Activated CD4-positive, CD25-positive, alpha-beta regulatory T cell treated with anti-CD3 and anti-CD28 coated beads, Interleukin-2, amount 50 U/mL, for 72 hours (primary cell): Measurements from ENCODE around the gene AKT1.
"Not testable (repeated sequence)": the region's sequence is repeated elsewhere in the genome, so short reads cannot be mapped to it uniquely, and the experiment has no call there.

Source experiments
- DNase-seq: peaks from one replicate; pipeline ENCODE4 v3.0.0; 2021

AKT1 gene

DNA sequence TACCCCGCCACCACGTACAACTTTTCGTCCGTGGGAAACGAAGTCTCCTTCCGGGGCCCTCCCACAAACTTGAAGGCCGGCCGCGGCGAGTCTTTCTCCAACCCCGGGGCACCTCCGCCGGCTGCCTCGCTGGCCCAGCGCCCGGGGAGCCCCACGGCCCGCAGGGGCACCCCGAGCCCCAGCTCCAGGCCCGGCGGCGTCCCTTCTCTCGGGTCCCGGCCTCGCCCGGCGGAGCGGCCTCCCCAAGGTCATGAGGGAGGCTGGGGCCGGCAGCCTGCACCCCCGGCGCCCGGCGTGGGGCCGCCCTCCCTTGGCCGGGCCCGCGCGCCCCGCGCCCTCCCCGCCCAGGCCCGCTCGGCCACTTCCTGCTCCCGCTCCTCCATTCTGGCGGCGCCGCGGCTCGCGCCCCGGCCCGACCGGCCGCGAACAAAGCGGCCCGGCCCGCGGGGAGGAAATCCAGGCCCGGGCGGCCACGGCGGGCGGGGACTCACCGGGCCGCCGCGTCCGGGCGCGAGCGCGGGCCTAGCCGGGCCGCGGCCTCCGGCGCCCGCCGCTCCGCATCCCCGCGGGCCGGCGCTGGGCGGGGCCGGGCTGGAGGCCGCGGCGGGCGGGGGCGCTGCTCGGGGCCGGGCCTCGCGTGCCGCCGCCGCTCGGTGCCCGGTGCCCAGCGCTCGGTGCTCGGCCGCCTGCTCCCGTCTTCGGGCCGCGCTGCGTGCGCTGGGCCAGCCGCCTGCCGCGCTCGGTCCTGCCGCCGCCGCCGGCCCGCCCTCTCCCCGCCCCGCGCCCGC, at the start of gene AKT1:
AKT1 (minus strand) TSS at position 756 of the 788 bp plus-strand sequence. CDS start 3,105 bp downstream, outside the sequence.
- peak; percentile 60 for DNase-seq

- DNase-seq = no peak
Observed at GRCh38 chr14:104845033-104845666, 49.6 kb upstream of the AKT1 start.

GRCh38 chr14:104844306-104845032, 48.9 kb upstream of the AKT1 start:
- no peak for DNase-seq

- no peak for DNase-seq
Observed at GRCh38 chr14:104843442-104844305, 48.1 kb upstream of the AKT1 start.

- no peak for DNase-seq
Observed at GRCh38 chr14:104843006-104843405, 47.5 kb upstream of the AKT1 start.

GRCh38 chr14:104841730-104842129, 46.2 kb upstream of the AKT1 start:
- no peak for DNase-seq

DNA sequence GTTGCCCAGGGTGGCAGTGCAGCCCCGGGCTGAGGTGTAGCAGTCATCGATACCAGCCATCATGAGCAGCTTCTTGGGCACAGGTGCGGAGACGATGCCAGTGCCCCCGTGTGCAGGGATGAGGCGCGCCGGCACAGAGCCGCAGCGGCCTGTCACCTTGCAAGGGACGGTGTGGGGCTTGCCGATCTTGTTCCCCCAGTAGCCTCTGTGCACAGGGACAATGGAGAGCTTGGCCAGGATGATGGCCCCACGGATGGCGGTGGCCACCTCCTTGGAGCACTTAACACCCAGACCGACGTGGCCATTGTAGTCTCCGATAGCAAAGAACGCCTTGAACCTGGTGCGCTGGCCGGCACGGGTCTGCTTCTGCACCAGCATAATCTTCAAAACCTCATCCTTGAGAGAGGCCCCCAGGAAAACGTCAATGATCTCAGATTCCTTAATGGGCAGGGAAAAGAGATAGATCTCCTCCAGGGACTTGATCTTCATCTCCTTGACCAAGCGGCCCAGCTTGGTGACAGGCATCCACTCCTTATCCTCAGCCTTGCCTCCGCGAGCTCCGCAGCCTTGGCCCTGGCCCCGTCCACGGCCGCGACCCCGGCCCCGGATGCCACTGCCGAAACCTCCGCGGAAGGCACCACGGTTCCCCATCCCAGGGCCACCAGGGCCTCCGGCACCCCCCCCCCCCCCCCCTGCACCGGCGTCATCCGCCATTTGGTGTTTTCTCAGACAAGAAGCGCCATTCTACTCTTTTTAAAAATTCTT, 40.8 kb upstream of the AKT1 start:
- not testable (repeated sequence) for DNase-seq

GRCh38 chr14:104830781-104831180, 35.2 kb upstream of the AKT1 start:
- DNase-seq = no peak

- DNase-seq = peak; percentile 41
Observed at GRCh38 chr14:104827177-104828055, 31.9 kb upstream of the AKT1 start.

- DNase-seq = no peak
Observed at GRCh38 chr14:104826861-104827176, 31.3 kb upstream of the AKT1 start.

DNA sequence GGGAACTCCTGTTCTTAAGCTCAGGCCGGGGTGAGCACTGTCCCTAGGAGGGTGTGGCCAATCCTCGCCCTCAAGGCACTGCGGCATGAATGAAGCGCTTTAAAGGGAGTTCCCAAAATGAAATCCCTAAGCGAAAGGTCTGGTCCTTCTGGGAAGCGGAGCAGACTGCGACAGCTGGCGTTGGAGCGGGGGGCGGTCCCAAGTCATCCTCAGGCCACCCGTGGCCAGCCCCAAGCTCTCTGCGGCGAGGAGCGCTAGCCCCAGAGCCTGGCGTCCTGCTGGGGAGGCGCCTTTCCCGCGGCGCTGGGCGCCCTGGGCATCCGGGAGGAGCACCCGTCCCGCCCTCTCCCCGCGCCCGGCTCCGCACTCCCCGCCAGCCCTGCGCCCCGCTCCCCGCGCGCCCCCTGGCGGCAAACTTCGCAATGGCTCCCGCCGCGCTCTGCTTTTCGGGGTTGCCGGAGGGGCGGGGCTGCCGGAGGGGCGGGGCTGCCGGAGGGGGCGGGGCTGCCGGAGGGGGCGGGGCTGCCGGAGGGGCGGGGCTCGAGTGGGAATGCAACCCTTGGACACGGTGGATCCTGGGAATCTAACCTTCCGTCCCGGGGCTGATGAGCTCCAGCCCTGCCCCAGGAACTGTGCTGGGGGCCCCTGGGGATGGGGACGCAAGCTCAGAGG, 30.8 kb upstream of the AKT1 start:
- peak; percentile 100 for DNase-seq

- DNase-seq = no peak
Observed at GRCh38 chr14:104824353-104824997, 28.9 kb upstream of the AKT1 start.

DNA sequence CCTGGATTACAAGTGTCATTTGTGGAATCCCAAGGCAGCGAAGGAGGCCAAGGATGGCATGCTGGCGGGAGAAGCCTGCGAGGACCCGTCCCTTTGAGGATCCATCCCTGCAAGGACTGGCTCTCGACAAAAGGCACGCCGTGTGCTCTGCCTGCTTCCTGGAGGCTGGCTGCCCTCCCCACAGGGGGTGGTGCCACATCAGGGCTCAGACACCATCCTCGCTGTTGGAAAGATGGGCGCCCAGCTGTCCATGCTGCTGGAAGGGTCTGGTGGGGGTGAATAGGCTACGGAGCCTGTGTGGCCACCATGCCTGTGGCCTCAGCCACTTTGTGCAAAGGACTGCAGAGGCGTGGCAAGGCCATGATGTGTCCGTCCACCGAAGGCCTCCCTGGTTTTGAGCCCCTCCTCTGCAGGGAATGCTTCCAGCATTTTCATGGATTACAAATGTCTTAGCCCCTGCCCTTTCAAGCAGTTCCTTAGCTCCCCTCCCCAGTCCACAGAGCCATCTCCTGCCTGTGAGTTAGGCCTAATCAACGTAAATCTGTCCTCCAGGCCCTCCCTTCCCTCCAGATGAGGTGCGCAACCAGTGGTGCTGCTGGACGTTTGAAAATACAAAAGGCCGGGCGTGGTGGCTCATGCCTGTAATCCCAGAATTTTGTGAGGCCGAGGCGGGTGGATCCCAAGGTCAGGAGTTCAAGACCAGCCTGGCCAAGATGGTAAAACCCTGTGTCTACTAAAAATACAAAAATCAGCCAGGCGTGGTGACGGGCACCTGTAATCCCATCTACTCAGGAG, 27.5 kb upstream of the AKT1 start:
- DNase-seq = no peak

DNA sequence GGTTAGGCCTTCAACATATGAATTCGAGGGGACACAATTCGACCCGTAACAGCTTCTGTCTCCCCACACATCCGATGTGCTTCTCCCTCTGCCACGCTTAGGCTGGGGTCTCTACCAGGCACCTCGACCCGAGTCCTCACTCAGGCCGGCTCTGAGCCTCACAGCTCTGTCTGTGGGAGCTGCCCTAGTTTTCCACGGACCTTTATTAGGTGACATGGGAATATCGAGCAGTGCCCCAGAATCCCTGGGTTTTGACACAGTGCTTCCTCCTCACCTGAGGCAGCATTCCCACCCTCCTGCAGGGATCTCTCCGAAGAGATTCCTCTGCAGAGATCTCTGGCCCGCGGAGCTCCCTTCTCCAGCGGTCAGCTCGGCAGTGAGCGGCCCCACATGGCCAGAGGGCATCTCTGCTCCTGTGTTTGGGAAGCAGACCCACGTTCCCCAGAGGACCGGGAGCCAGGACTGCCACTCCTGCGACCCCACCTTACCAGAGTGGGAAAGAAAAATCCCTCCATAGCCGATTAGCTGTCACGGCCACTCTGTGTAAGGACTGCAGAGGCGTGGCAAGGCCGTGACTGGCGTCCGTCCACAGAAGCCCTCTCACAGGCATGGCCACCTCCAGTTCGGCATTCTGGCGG, 26.5 kb upstream of the AKT1 start:
- DNase-seq = no peak

DNA sequence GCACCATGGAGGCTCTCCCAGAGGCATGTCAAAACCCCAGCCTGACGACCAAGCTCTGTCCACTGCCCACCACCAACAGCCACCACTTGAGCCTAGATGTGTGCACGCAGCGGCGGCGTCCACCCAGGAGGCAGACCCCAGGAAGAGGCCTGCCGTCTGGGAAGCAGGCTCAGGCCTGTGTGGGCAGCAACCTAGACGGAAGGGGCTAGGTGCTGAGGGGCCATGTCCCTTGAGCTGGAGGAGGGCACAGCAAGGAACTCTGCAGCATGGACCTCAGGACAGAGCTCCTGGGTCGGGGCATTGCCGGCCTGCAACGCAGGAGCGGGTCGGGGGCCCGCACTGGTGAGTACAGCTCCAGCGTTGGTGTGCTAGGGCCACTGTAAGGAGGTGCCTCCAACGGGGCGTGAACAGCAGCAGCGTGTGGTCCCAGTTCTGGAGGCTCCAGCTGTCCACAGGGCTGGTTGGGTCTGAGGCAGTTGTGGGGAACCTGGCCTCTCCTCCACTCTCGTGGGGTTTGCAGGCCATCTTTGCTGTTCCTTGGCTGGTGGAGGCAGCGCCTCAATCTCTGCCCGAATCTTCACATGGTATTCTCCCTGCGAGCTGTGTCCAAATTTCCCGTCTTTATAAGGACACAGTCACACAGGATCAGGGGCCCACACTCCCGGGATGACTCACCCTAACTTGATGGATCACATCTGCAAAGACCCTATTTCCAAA, 25.8 kb upstream of the AKT1 start:
- no peak for DNase-seq

GRCh38 chr14:104820669-104821228, 25.2 kb upstream of the AKT1 start:
- no peak for DNase-seq

DNA sequence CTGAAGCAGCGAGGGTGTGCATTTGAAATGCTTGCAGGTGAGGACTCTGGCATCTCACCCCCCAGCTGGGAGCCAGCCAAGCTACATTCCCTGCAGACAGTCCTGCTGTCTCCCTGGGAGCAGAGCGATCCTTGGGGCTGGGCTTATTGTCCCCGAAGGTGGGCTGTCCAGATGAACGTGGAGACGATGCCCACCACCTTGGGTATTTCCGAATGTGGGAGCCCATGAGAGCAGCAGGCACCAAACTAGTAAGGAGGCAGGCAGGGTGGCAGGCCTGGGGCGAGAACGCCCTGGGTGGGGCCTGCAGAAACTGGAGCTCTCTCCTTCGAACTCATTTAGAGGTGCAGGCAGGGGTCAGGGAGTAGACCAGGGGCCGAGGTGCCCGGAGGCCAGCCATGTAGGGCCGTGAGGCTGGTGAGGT, 23.8 kb upstream of the AKT1 start:
- DNase-seq = no peak
